Liver (tissue), 9 donors: Measurements from ENCODE around the gene NOS3. TPM values are rescaled to one million over a fixed set of nuclear protein-coding genes. Genes with fewer than 3 reads are reported as not detected.

Source experiments
- DNase-seq: peaks from one replicate; pipeline ENCODE4 v3.0.0-alpha.2; 2017; ENCODE audit warnings: low spot score
- H3K27ac ChIP-seq, 2 donors: one replicate each; pipeline ENCODE4 v1.7.0; 2013; ENCODE audit warnings: inconsistent platforms in 2 of 2, low read length in 2 of 2, control low read depth in 1 of 2, low read depth in 1 of 2, mild to moderate bottlenecking in 1 of 2
- H3K27me3 ChIP-seq, 4 donors: one replicate each; pipeline versions ENCODE4 v1.6.1 to v1.7.0; 2013; ENCODE audit warnings: low read length in 3 of 4, inconsistent platforms in 1 of 4, mild to moderate bottlenecking in 1 of 4, moderate library complexity in 1 of 4; ENCODE audit not compliant: control insufficient read depth in 4 of 4, insufficient read depth in 4 of 4
- H3K36me3 ChIP-seq, 4 donors: one replicate each; pipeline versions ENCODE4 v1.6.1 to v1.7.0; 2013; ENCODE audit warnings: low read length in 3 of 4, mild to moderate bottlenecking in 3 of 4, low read depth in 1 of 4, moderate library complexity in 1 of 4; ENCODE audit not compliant: control insufficient read depth in 4 of 4, insufficient read depth in 3 of 4
- H3K4me1 ChIP-seq, 4 donors: one replicate each; pipeline versions ENCODE4 v1.6.1 to v1.7.0; 2013; ENCODE audit warnings: low read length in 3 of 4, mild to moderate bottlenecking in 3 of 4, moderate library complexity in 1 of 4; ENCODE audit not compliant: control insufficient read depth in 4 of 4, insufficient read depth in 4 of 4
- H3K4me3 ChIP-seq, 3 donors: one replicate each; pipeline versions ENCODE4 v1.6.1 to v1.7.0; 2013; ENCODE audit warnings: low read length in 3 of 3, control low read depth in 1 of 3, low read depth in 1 of 3, mild to moderate bottlenecking in 1 of 3
- H3K9ac ChIP-seq, 2 donors: one replicate each; pipeline ENCODE4 v1.7.0; 2013; ENCODE audit warnings: low read length in 2 of 2, mild to moderate bottlenecking in 2 of 2, moderate library complexity in 2 of 2, control low read depth in 1 of 2, low read depth in 1 of 2
- H3K9me3 ChIP-seq, 4 donors: one replicate each; pipeline versions ENCODE4 v1.6.1 to v1.7.0; 2013; ENCODE audit warnings: low read length in 3 of 4; ENCODE audit not compliant: control insufficient read depth in 4 of 4
- CTCF ChIP-seq: fragments of 150-350 bp; IDR thresholded peaks from 2 replicates; pipeline ENCODE4 v1.5.1; 2017; ENCODE audit warnings: improper control_type of control experiment, low read depth, low read length; ENCODE audit not compliant: missing input control
- FOXA1 ChIP-seq: IDR thresholded peaks from 2 replicates; pipeline ENCODE4 v1.6.1; 2016; ENCODE audit warnings: antibody characterized with exemption
- MAX ChIP-seq: IDR thresholded peaks from 2 replicates; pipeline ENCODE4 v1.6.1; 2016; ENCODE audit warnings: antibody characterized with exemption
- NR2F2 ChIP-seq: IDR thresholded peaks from 2 replicates; pipeline ENCODE4 v1.6.1; 2016; ENCODE audit warnings: antibody characterized with exemption
- RAD21 ChIP-seq, 2 donors: IDR thresholded peaks; 2 replicates each; pipeline ENCODE4 v1.6.1; 2016; ENCODE audit warnings: antibody characterized with exemption in 2 of 2, mild to moderate bottlenecking in 2 of 2
- REST ChIP-seq: IDR thresholded peaks from 2 replicates; pipeline ENCODE4 v1.6.1; 2016; ENCODE audit warnings: antibody characterized with exemption, mild to moderate bottlenecking
- RXRA ChIP-seq, 2 donors: IDR thresholded peaks; 2 replicates each; pipeline ENCODE4 v1.6.1; 2017 to 2018; ENCODE audit warnings: antibody characterized with exemption in 2 of 2, mild to moderate bottlenecking in 1 of 2
- ZBTB33 ChIP-seq: IDR thresholded peaks from 2 replicates; pipeline ENCODE4 v1.6.1; 2016; ENCODE audit warnings: antibody characterized with exemption
- whole genome bisulfite sequencing: extraction: QIAGEN DNeasy Blood & Tissue Kit; methylation state at CpG from one replicate; pipeline ENCODE4 v1.1.7; 2013; 5-methylcytosine and 5-hydroxymethylcytosine counted together
- polyA plus RNA-seq, 2 donors: library from polyadenylated mRNA; stranded (reverse) in 1 of 2; unstranded in 1 of 2; fragments of 200-250 nt in 1 of 2; fragments of >200 nt in 1 of 2; fragmentation: Nextera tagmentation in 1 of 2; extraction: Ambion mirVana in 1 of 2; gene quantifications; one replicate each; pipeline versions ENCODE4 v1.2.1 to v1.2.3, GENCODE V29; 2013 to 2015
- total RNA-seq, 2 donors: library from RNA; depleted of rRNA; stranded (reverse); fragments of >200 nt; gene quantifications; one replicate each; pipeline ENCODE4 v1.2.3, GENCODE V29; 2014
- donor health status: healthy.
- donor health status: healthy.
- donor health status: healthy.
- donor health status: healthy.
- donor health status: healthy.

Gene NOS3
- total and polyA plus RNA-seq, 4 donors: 1.6 to 6.1 (median 5.1) TPM

- peaks cover 2 to 22% (median 7%) of the 10 kb centered on the region in 4 donors for H3K4me1 ChIP-seq
- peak overlapping the region; percentile 28 to 66 for H3K27ac ChIP-seq
- no peak for DNase-seq
- no peaks in the 10 kb centered on the region for H3K36me3 ChIP-seq
- peak in 1 of 2 donors; percentile 35 for TF ChIP-seq RXRA (IDR thresholded peaks at IDR 0.05)
- peak; percentile 88 for TF ChIP-seq NR2F2
- no peak for TF ChIP-seq FOXA1
- no peak for TF ChIP-seq ZBTB33
- 64% methylated on average over 7 of the region's 7 CpGs for WGBS
- no peak overlapping the region for H3K4me3 ChIP-seq
- no peak overlapping the region for H3K9ac ChIP-seq
- H3K9me3 ChIP-seq: no peaks in the 10 kb centered on the region
- H3K27me3 ChIP-seq: peaks cover 0 to 4% (median 0%) of the 10 kb centered on the region in 4 donors
Observed at GRCh38 chr7:151007469-151007898, 16.7 kb downstream of the NOS3 start.

- 63% methylated on average over 11 of the region's 11 CpGs for WGBS
- Histone ChIP-seq H3K9ac (no peak overlapping the region), H3K36me3 (no peaks in the 10 kb centered on the region), H3K27ac (peak overlapping the region; percentile 28 to 66), H3K27me3 (peaks cover 0 to 4% (median 0%) of the 10 kb centered on the region in 4 donors), H3K4me1 (peaks cover 2 to 26% (median 8%) of the 10 kb centered on the region in 4 donors), H3K9me3 (no peaks in the 10 kb centered on the region), H3K4me3 (peak overlapping the region in 1 of 3 donors; percentile 8)
- TF ChIP-seq MAX (peak; percentile 46), REST (no peak)
- DNase-seq: no peak
Observed at GRCh38 chr7:151008143-151008510, 17.3 kb downstream of the NOS3 start.

- no peaks in the 10 kb centered on the region for H3K36me3 ChIP-seq
- peaks cover 0 to 4% (median 0%) of the 10 kb centered on the region in 4 donors for H3K27me3 ChIP-seq
- no peak overlapping the region for H3K9ac ChIP-seq
- TF ChIP-seq RAD21 (IDR thresholded peaks at IDR 0.05): peak; percentile 27 to 69
- no peak for TF ChIP-seq NR2F2
- TF ChIP-seq CTCF: peak; percentile 48
- H3K9me3 ChIP-seq: no peaks in the 10 kb centered on the region
- 47% methylated on average over 40 of the region's 40 CpGs for WGBS
- peak overlapping the region; percentile 14 to 66 for H3K27ac ChIP-seq
- peaks cover 2 to 29% (median 8%) of the 10 kb centered on the region in 4 donors for H3K4me1 ChIP-seq
- peak overlapping the region in 1 of 3 donors; percentile 8 for H3K4me3 ChIP-seq
- peak; percentile 84 for DNase-seq
Observed at GRCh38 chr7:151008511-151009323, 17.9 kb downstream of the NOS3 start.
